ENCODE data around the gene NKAIN1.

- TF ChIP-seq EZH2 (IDR thresholded peaks at IDR 0.05; ENCODE audit: borderline replicate concordance, low read length), result no peak
- TF ChIP-seq CTCF (IDR thresholded peaks at IDR 0.05; ENCODE audit: low read length), result no peak
Measured at GRCh38 chr1:31238986-31239613, 587 bp downstream of the NKAIN1 start.
